DMS53 treated with DMSO at 0.1 percent for 48 hours (cell line): ENCODE data around the gene TGFBR1.
"Not testable (repeated sequence)": the region's sequence is repeated elsewhere in the genome, so short reads cannot be mapped to it uniquely, and the experiment has no call there.

Experiments
- DNase-seq: peaks from one replicate; lab custom pipeline; 2025; ENCODE audit not compliant: unreplicated experiment; lab: John Stamatoyannopoulos, UW

Gene TGFBR1

GRCh38 chr9:99075246-99075912, 29.5 kb upstream of the TGFBR1 start:
- no peak for DNase-seq

- no peak for DNase-seq
These were observed 28.9 kb upstream of the TGFBR1 start for GRCh38 chr9:99076030-99076429.

- DNase-seq, result no peak
These were observed 28.3 kb upstream of the TGFBR1 start for GRCh38 chr9:99076483-99077171.

GRCh38 chr9:99078717-99079116, 26.2 kb upstream of the TGFBR1 start:
- DNase-seq, result no peak

- DNase-seq, result no peak
These were observed 25.4 kb upstream of the TGFBR1 start for GRCh38 chr9:99079542-99079941.

GRCh38 chr9:99083051-99083450, 21.9 kb upstream of the TGFBR1 start:
- no peak for DNase-seq

GRCh38 chr9:99085949-99086948, 18.7 kb upstream of the TGFBR1 start:
- no peak for DNase-seq

GRCh38 chr9:99087462-99087861, 17.5 kb upstream of the TGFBR1 start:
- no peak for DNase-seq

GRCh38 chr9:99090336-99091130, 14.4 kb upstream of the TGFBR1 start:
- no peak for DNase-seq

GRCh38 chr9:99092643-99093491, 12.0 kb upstream of the TGFBR1 start:
- DNase-seq, result no peak

GRCh38 chr9:99093492-99093791, 11.5 kb upstream of the TGFBR1 start:
- DNase-seq, result no peak

GRCh38 chr9:99095565-99095964, 9.3 kb upstream of the TGFBR1 start:
- no peak for DNase-seq

GRCh38 chr9:99096409-99096808, 8.5 kb upstream of the TGFBR1 start:
- DNase-seq, result no peak

GRCh38 chr9:99099806-99100585, 4.9 kb upstream of the TGFBR1 start:
- not testable (repeated sequence) for DNase-seq

- DNase-seq, result no peak
These were observed 3.6 kb upstream of the TGFBR1 start for GRCh38 chr9:99101271-99101670.

- DNase-seq, result no peak
These were observed 3.1 kb upstream of the TGFBR1 start for GRCh38 chr9:99101812-99102211.

- no peak for DNase-seq
These were observed 1.6 kb upstream of the TGFBR1 start for GRCh38 chr9:99103054-99103895.

GRCh38 chr9:99103901-99104458, 933 bp upstream of the TGFBR1 start:
- DNase-seq, result no peak
